HL-60 (cell line): ENCODE results near the gene LRRC7.

ENCODE experiments used
- GABPA ChIP-seq: IDR thresholded peaks from 2 replicates; pipeline ENCODE4 v1.6.1; 2012; ENCODE audit warnings: low read depth
- TF ChIP-seq, protein P1 (sequence below): IDR thresholded peaks from one replicate; pipeline ENCODE4 v1.5.1; 2011; ENCODE audit warnings: low read length, control low read depth, inconsistent platforms; ENCODE audit not compliant: insufficient read depth
- TF ChIP-seq, protein P2 (sequence below): IDR thresholded peaks from 2 replicates; pipeline ENCODE4 v1.6.1; 2012; ENCODE audit warnings: low read depth; ENCODE audit not compliant: insufficient replicate concordance

GRCh38 chr1:69765951-69766350 lies 198.2 kb downstream of the LRRC7 start:
- TF ChIP-seq, protein P1, sequence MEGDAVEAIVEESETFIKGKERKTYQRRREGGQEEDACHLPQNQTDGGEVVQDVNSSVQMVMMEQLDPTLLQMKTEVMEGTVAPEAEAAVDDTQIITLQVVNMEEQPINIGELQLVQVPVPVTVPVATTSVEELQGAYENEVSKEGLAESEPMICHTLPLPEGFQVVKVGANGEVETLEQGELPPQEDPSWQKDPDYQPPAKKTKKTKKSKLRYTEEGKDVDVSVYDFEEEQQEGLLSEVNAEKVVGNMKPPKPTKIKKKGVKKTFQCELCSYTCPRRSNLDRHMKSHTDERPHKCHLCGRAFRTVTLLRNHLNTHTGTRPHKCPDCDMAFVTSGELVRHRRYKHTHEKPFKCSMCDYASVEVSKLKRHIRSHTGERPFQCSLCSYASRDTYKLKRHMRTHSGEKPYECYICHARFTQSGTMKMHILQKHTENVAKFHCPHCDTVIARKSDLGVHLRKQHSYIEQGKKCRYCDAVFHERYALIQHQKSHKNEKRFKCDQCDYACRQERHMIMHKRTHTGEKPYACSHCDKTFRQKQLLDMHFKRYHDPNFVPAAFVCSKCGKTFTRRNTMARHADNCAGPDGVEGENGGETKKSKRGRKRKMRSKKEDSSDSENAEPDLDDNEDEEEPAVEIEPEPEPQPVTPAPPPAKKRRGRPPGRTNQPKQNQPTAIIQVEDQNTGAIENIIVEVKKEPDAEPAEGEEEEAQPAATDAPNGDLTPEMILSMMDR, result no peak
- TF ChIP-seq, protein P2, sequence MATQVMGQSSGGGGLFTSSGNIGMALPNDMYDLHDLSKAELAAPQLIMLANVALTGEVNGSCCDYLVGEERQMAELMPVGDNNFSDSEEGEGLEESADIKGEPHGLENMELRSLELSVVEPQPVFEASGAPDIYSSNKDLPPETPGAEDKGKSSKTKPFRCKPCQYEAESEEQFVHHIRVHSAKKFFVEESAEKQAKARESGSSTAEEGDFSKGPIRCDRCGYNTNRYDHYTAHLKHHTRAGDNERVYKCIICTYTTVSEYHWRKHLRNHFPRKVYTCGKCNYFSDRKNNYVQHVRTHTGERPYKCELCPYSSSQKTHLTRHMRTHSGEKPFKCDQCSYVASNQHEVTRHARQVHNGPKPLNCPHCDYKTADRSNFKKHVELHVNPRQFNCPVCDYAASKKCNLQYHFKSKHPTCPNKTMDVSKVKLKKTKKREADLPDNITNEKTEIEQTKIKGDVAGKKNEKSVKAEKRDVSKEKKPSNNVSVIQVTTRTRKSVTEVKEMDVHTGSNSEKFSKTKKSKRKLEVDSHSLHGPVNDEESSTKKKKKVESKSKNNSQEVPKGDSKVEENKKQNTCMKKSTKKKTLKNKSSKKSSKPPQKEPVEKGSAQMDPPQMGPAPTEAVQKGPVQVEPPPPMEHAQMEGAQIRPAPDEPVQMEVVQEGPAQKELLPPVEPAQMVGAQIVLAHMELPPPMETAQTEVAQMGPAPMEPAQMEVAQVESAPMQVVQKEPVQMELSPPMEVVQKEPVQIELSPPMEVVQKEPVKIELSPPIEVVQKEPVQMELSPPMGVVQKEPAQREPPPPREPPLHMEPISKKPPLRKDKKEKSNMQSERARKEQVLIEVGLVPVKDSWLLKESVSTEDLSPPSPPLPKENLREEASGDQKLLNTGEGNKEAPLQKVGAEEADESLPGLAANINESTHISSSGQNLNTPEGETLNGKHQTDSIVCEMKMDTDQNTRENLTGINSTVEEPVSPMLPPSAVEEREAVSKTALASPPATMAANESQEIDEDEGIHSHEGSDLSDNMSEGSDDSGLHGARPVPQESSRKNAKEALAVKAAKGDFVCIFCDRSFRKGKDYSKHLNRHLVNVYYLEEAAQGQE, result no peak
- TF ChIP-seq GABPA, result no peak
